ENCODE measurements around the gene KRTAP10-5.

GRCh38 chr21:44618504-44618903, 38.1 kb upstream of the KRTAP10-5 start:
- TF ChIP-seq EZH2 (IDR thresholded peaks at IDR 0.05; ENCODE audit: insufficient read depth, poor library complexity, severe bottlenecking): no peak
- no peak for TF ChIP-seq EZH2phosphoT487 (IDR thresholded peaks at IDR 0.05; ENCODE audit: insufficient read depth, low read depth)

All from GM23248 (cell line).